CD4-positive, alpha-beta T cell treated with Interferon gamma for 1 hour (primary cell): ENCODE measurements around the gene GIMAP6.
A peak's percentile ranks its signal among the peaks of the same experiment; 100 is the strongest.
"Not testable (repeated sequence)": the region's sequence is repeated elsewhere in the genome, so short reads cannot be mapped to it uniquely, and the experiment has no call there.

ENCODE experiments used
- DNase-seq: peaks from one replicate; pipeline ENCODE4 v3.0.0-alpha.2; 2020

GIMAP6 gene

DNA sequence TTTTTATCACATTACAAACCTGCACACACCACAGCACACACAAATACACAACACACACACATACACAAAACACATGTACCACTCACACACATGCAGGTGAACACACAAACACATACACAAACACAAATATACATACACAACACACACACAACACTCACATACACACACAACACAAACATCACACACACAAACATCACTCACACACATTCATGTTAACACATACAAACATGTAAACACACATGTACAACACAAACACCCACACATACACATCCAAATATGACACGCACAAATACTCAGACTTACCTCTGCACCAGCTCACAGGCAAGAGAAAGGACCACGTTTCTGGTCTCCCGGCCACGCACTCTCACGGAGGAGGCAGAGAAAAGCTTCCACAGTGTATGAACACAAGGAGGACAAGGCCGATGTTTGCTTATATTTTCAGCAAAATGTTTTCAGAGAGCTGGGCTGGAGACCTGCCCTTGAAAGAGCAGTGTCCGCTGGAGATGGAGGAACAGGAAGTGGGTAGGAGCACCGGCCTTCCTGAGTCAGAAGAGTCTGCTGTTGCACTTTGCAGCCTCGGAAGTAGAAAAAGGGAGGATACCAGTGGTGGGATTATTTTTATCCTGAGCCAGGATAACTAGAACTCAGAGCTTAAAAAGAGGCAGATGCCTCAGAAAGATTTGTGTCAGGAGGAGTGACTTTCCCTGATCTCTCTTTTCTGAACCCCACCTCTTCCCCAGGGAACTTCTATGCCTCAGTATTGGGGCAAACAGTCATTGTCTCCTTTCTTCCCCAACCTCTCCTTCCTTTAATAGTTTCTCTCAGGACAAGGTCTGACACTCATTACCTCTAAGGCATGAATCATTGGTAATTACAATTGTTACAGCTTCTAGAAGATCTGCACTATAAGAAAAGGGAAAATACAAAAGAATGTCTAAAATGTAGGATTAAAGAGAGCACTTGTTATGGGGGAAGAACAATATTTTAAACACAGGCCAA is at the start of gene GIMAP6:
GIMAP6 (minus strand) TSS at position 520 of the 999 bp plus-strand sequence. CDS start 2,243 bp downstream, outside the sequence.
- DNase-seq = peak; percentile 33

DNA sequence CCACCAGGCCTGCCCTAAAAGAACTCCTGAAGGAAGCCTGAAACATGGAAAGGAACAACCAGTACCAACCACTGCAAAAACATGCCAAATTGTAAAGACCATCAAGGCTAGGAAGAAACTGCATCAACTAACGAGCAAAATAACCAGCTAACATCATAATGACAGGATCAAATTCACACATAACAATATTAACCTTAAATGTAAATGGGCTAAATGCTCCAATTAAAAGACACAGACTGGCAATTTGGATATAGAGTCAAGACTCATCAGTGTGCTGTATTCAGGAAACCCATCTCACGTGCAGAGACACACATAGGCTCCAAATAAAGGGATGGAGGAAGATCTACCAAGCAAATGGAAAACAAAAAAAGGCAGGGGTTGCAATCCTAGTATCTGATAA is 48.2 kb upstream of the GIMAP6 start:
- DNase-seq = not testable (repeated sequence)

DNA sequence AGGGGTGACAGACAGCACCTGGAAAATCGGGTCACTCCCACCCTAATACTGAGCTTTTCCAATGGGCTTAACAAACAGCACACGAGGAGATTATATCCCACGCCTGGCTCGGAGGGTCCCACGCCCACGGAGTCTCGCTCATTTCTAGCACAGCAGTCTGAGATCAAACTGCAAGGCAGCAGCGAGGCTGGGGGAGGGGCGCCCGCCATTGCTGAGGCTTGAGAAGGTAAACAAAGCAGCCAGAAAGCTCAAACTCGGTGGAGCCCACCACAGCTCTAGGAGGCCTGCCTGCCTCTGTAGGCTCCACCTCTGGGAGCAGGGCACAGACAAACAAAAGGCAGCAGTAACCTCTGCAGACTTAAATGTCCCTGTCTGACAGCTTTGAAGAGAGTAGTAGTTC is 46.4 kb upstream of the GIMAP6 start:
- DNase-seq = not testable (repeated sequence)

DNA sequence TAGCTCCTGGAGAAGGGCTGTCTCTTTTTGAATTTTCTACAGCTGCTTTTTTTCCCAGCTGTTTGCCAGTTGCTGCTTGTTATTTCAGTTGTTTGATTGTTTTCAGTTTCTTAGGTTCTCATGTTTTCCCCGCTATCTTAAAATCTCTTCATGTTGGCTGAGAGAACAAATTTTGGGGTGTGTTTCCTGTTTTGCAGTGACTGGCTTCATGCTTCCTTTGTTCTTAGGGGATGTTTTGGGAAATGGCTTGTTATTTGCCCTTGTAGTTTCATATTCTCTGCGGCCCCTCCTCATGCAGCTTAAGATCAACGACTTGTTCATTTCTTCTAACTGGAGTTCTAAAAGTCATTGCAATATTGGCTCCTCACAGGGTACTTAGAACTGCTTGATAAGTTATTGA is 44.7 kb upstream of the GIMAP6 start:
- peak; percentile 31 for DNase-seq

DNA sequence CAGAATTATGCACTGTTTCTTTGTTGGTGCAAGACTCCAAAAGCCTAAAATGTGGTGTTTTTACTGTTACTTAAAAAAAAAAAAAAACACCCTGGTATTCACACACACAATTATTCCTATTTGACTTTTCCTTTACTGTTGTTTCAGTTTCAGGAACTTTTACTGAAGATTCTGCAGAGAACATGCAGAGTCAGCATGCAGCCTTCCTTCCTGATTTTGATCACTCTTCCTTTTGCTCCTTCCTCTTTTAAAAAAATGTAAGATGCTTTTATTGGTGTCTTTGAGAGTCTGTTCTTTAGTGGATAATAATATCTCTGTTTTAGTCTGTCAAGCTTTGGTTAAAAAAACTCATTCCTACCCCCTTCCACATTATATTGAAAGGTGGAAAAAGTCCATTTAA is 44.1 kb upstream of the GIMAP6 start:
- not testable (repeated sequence) for DNase-seq

DNA sequence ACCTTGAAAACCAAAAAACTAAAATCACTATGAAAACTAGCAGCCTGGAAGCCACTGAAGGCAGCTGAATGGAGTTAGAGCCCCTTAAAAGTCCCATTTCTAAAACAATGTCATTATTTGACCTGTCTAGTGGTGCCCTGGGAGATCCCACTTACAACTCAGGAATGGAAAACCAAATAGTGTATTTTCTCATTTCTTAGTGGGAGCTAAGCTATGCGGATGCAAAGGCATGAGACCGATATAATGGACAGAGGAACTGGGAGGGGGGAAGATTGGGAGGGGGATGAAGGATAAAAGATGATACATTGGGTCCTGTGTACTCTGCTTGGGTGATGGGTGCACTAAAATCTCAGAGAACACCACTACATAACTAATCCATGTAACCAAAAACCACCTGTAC is 43.5 kb upstream of the GIMAP6 start:
- no peak for DNase-seq

DNA sequence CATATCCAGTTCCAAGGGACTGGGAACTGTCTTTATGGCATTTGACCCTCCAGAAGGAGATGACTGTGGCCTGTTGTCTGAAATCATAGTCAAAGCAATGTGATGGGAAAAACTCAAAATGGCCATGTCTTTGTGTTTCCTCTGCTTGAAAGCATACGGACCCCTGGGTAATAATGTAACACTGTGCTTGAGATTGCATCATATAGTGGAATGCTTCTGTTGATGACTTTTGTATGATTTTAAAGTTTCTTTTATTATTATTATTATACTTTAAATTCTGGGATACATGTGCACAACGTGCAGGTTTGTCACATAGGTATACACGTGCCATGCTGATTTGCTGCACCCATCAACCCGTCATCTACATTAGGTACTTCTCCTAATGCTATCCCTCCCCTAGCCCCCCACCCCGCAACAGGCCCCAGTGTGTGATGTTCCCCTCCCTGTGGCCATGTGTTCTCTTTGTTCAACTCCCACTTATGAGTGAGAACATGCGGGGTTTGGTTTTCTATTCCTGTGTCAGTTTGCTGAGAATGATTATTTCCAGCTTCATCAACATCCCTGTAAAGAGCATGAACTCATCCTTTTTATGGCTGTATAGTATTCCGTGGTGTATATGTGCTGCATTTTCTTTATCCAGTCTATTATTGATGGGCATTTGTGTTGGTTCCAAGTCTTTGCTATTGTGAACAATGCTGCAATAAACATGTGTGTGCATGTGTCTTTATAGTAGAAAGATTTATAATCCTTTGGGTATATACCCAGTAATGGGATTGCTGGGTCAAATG is 39.8 kb upstream of the GIMAP6 start:
- DNase-seq = not testable (repeated sequence)

DNA sequence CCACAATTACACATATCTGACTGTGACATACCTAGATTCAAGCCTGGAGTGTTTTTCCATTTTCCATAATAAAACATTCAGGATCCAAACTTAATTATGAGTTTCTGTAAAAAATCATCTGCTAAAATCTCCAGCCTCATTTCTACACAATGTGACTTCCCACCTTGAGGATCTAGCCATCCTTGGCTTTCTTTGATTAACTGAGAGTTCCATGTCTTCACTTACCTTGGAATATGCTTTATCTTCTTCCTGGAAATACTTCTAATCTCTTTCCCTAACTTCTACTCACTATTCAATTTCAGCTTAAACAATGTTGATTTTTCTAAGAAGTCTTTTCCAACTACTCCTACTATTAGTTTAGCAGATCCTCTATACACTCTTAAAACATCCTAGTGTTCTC is 36.8 kb upstream of the GIMAP6 start:
- DNase-seq = no peak

- peak; percentile 45 for DNase-seq
These were observed 36.3 kb upstream of the GIMAP6 start for GRCh38 chr7:150668472-150668911.

GRCh38 chr7:150666412-150666811 is 34.2 kb upstream of the GIMAP6 start:
- DNase-seq = no peak

DNA sequence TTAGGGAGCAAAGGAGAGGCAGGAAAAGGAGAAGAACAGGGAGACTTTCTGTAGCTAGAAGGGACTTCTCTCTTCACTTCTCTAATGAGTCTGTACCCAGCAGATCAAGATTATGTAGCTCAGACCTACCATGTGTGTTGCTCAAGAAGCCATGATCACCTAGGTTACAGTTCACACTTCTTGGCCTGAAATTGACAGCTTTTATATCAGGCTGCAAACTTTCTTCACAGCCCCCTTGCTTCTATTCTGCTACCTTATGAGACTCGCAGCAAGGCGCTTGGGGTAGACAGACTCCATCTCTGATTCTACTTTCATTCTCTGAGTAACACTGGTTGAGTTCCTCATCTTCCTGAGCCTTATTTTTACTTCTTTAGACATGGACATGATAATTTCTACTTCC is 33.7 kb upstream of the GIMAP6 start:
- peak; percentile 7 for DNase-seq

GRCh38 chr7:150665089-150665748 is 33.0 kb upstream of the GIMAP6 start:
- DNase-seq = no peak

GRCh38 chr7:150663802-150664494 is 31.8 kb upstream of the GIMAP6 start:
- DNase-seq = peak; percentile 20

DNA sequence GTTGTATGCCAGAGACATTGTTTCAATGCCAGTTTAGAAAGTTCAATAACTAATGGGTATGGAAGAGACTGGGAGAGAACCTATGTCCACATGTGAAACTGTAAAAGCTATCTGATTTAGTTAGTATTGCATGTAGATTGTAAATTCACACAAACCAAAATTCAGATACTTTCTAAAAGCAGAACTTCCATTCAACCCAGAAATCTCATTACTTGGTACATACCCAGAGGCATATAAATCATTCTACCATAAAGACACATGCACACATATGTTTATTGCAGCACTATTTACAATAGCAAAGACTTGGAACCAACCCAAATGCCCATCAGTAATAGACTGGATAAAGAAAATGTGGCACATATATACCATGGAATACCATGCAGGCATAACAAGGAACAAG is 30.6 kb upstream of the GIMAP6 start:
- not testable (repeated sequence) for DNase-seq

- no peak for DNase-seq
These were observed 28.9 kb upstream of the GIMAP6 start for GRCh38 chr7:150660939-150661613.

DNA sequence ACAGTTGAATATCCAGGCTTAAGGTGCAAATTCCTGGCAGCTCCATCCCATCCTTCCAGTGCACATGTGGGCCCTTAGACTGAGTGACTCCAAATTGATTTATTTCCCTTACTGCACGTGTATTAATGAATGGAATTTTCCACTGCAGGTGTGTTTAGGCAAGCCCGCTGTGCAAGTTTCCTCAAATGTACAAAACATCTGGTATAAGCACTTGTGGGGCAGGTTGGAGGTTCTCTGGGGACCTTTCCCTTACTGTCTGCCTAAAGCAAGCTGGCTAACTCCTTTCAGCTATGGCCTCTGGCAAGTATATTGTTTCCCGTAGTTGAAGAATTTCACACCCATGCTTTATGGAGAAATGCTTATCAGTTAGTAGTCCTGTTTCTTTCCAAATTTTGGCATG is 25.3 kb upstream of the GIMAP6 start:
- no peak for DNase-seq

GRCh38 chr7:150656047-150656446 is 23.9 kb upstream of the GIMAP6 start:
- DNase-seq = no peak

- no peak for DNase-seq
These were observed 22.5 kb upstream of the GIMAP6 start for GRCh38 chr7:150654692-150655091.

DNA sequence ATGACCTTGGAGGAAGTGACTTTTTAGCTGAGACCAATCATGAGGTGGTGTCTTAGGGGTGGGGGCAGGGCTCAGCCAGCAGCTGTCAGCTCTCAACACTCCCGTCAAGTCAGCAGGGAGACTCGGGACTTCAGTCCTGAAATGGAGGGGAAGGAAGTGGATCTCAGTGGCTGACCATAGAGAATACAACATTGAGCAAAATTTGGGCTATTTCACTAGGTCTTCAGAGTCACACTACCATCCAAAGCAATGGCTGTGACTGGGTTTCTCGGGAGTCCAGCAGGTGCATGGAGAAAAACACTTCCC is 16.8 kb upstream of the GIMAP6 start:
- DNase-seq = no peak

- DNase-seq = no peak
These were observed 16.3 kb upstream of the GIMAP6 start for GRCh38 chr7:150648353-150649079.
